NK-92 treated with Interleukin-12 subunit alpha and Interleukin-12 subunit beta, amount 100 ng/mL, for 24 hours (cell line): ENCODE data around the gene CNPY2.
"Not testable (repeated sequence)": the region's sequence is repeated elsewhere in the genome, so short reads cannot be mapped to it uniquely, and the experiment has no call there.

ENCODE experiments used
- DNase-seq: peaks from one replicate; lab custom pipeline; 2025; lab: John Stamatoyannopoulos, UW

CNPY2 gene

DNA sequence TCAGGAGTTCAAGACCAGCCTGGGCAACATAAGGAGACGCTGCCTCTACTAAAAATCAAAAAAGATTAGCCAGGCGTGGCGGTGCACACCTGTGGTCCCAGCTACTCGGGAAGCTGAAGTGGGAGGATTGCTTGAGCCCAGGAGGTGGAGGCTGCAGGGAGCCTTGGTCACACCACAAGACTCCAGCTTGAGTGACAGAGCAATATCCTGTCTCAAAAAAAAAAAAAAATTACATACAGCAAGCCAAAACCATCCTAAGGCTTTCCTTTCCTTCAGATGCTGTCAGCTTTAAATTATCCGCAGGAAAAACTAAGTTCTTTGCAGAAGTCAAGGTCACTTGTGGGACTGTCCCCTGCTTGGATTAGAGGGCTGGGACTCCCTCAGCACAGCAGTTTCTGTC is 17.0 kb downstream of the CNPY2 start:
- DNase-seq, result no peak

DNA sequence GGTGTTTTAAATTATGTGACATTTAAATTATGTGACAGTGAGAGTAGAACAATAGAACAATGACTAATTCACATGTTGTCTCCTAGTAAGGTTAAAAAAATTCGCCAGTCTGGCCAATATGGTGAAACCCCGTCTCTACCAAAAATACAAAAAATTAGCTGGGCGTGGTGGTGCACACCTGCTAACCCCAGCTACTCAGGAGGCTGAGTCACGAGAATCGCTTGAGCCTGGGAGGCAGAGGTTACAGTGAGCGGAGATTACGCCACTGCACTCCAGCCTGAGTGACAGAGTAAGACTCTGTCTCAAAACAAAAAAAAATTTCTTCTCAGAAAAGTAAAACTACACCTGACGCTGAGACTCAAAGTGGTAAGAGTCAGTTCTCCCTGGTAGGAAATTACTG is 18.4 kb downstream of the CNPY2 start:
- no peak for DNase-seq

DNA sequence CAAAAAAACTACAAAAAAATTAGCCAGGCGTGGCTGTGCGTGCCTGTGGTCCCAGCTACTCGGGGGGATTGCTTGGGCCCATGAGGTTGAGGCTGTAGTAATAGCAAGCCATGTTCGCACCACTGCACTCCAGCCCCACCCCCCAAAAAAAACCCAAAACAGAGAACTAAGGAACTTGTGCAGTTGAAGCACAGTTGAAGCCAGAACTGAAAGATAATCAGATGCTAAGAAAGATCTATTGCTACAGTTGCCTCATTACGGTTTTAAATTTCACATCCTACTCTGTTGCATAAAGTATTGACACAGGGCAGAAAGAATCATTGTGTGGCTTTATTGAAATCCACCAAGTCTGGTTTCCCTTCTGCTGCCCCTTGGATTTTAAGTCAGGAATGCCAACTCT is 19.5 kb downstream of the CNPY2 start:
- DNase-seq, result no peak

DNA sequence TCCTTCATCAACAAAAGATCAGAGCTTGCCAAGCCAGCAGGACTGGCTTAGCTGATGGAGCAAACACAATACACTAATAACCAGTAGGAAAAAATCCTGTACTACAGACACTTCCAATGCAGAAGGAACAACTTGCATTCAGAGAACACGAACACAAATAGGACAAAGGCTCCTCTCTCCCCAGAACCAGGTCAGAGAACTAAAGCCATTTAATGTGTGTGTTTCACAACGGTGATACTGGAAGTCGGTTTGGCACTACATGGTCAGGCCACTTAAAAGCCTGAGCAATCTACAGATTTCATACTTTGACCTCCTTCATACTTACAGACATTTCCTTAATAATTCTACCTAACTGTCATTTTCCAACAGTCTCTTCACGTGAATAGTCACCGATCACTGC is 22.0 kb downstream of the CNPY2 start:
- DNase-seq, result no peak

DNA sequence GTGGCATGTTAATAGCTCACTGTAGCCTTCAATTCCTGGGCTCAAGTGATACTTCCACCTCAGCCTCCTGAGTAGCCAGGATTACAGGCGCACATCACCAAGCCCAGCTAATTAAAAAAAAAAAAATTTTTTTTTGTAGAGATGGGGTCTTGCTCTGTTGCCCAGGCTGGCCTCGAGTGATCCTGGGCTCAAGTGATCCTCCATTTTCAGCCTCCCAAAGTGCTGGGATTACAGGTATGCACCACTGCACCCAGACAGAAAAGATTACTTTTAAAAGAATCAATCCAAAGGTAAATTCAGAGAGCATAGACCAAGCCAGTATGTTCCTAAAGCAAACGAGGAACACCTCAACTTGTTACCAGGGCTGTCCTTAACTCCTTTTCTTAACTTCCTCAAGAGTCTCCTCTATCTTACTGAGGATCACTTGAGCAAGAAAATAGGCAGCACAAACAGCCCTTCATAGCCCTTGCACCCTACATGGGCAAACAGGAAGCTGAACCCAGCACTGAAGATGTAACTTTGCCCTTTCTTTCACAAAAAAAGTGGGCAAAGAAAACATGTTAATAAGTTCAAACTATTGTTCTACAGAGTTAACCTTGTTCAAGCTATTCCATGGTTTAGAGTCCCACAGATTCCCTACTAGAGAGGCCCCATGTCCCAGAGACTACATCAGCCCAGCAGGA is 26.9 kb downstream of the CNPY2 start:
- no peak for DNase-seq

DNA sequence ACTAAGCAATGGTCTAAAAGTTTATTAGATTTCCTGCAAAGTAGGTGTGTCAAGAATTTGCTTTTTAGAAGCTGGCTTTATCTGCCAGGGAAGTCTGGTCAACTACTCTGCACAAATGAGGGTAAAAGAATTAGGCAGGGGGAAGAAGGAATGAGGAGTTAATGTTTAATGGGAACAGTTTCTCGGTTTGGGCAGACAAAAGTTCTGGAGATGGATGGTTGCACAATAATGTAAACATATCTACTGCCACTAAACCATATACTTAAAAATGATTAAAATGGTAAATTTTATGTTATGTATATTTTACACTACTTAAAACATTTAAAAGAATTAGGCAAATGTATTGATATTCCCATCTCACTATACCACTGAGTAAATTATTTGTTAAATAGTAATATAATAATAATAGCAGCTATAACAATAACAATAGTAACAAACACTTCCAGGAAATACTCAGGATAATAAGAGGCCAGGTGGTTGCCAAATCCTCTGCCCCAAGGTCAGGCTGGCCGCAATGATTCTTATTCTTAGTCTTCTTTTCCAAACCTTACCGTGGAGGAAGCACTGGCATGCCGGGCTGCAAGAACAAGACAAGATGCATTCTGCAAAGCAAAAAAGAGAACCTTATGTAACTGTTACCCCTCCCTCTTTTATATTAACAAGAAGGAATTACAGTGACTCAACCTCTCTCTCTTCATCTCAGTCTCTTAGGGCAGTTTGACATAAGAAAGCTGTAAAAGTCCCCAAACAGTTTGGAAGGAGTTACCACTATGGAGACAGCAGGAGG is 29.6 kb downstream of the CNPY2 start:
- no peak for DNase-seq

DNA sequence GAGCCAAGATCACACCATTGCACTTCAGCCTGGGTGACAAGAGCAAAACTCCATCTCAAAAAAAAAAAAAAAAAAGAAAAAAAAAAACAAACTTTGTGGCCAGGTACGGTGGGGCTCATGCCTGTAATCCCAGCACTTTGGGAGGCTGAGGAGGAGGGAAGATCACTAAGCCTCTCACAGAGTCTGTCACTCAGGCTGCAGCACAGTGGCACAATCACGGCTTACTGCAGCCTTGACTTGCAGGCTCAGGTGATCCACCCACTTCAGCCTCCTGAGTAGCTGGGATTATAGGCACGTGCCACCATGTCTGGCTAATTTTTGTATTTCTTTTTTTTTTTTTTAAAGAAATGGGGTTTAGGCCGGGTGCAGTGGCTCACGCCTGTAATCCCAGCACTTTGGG is 31.5 kb downstream of the CNPY2 start:
- DNase-seq, result not testable (repeated sequence)

DNA sequence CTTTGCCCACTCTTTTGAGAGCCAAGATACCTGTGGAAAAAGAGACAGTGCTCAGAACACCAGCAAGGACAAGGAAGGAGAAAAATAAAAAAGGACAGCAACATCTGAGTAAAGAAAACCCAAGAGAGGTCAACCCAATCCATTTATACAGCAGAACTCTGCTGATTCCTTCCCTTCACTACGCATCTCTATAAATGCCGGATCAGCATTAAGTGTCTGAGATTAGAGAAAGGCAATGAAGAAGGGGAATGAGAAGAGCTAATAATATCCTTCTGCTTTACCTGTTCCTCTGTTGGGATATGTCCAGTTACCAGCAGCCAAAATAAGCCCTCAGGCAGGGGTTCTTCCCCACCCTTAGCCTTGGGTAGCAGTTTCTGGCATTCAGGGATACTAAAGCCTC is 33.2 kb downstream of the CNPY2 start:
- no peak for DNase-seq

DNA sequence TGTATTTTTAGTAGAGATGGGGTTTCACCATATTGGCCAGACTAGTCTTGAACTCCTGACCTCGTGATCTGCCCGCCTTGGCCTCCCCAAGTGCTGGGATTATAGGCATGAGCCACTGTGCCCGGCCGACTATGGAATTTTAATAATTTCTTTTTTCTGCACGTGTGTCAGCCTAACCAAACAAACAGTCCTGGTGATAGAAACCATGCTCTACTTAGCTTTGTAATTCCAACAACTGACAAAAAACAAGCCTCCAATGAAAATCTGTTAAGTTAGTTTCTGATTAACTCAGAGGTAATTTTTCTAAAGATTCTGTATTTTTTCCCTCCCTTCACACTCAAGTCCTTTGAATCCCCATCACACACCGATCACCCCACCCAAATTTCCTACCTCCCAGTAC is 33.8 kb downstream of the CNPY2 start:
- DNase-seq, result no peak

DNA sequence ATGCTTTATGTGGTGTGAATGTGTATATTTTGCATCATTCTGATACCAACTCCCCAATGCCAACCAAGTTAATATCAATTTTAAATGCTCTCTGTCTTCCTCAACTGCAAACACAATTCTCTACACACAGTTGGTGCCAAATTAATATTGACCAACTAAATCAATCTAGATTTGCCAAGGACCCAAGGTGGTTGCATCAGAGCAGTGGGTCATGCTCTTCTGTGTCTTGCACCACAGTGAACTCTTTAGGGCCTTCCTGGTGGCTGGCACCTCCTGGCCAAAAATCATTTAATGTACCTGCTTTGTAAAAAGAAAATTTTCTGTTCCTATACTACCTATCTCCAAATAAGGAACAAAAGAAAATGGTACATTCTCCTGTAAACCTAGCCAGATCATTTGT is 34.9 kb downstream of the CNPY2 start:
- no peak for DNase-seq

DNA sequence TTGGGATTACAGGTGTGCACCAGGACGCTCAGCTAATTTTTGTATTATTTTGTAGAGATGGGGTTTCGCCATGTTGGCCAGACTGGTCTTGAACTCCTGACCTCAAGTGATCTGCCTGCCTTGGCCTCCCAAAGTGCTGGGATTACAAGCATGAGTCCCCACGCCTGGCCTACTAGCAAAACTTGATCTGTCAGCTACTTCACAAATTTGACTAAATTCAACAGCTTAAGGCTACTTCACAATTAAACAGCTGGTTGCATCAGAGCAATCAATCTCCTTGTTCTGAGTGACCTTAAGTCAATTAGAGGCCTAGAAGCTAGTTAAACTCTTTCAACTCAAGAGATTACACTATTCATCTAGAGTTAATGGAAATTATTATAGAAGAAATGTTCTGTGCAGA is 36.9 kb downstream of the CNPY2 start:
- no peak for DNase-seq

DNA sequence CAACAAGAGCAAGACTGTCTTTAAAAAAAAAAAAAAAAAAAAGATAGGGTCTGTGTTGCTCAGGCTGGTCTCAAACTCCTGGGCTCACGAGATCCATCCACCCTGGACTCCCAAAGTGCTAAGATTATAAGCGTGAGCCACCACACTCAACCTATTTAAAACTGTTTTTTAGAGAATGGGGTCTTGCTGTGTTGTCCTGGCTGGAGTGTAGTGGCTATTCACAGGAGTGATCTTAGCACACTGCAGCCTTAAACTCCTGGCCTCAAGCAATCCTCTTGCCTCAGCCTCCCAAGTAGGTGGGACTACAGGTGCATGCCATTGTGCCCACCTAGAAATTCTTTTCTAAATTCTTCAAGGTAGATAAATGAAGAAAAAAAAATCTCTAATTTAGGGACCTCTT is 41.5 kb downstream of the CNPY2 start:
- no peak for DNase-seq

DNA sequence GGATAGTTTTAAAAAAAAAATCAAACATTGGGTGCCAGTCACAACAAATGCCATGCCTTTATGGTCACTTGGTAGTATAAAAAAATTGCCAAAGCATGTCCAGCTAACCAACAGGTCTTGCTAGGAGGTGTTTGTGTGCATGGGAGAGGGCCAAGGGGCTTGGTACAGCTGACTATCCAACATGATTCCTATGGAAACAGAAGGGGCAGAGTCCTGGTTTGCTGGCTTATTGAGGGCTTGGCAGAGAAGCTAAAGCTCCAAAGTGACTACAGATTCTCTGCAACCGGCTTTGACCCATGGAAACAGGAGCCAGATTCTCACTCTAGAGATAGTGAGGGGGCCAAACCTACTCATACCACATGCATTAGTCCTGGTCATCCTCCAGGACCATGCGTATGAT is 43.3 kb downstream of the CNPY2 start:
- not testable (repeated sequence) for DNase-seq

DNA sequence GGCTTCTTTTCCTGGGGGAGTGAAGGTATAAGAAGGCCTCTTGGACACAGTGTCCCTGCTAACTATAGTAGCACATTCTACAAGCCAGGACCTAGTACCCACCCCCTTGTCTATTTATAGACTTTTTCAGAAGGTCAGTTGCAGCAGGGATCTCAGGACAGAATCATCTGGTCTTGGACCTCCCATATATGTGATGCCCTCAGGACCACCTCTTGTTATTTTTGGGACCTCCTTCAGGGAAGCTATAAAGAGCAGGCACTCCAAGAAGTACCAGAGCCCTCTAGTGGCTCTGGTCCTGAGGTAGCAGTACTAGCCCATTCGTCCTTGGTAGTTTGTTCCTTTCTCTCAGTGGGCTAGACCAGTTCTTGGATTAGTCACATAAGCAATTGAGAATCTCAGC is 44.8 kb downstream of the CNPY2 start:
- no peak for DNase-seq

DNA sequence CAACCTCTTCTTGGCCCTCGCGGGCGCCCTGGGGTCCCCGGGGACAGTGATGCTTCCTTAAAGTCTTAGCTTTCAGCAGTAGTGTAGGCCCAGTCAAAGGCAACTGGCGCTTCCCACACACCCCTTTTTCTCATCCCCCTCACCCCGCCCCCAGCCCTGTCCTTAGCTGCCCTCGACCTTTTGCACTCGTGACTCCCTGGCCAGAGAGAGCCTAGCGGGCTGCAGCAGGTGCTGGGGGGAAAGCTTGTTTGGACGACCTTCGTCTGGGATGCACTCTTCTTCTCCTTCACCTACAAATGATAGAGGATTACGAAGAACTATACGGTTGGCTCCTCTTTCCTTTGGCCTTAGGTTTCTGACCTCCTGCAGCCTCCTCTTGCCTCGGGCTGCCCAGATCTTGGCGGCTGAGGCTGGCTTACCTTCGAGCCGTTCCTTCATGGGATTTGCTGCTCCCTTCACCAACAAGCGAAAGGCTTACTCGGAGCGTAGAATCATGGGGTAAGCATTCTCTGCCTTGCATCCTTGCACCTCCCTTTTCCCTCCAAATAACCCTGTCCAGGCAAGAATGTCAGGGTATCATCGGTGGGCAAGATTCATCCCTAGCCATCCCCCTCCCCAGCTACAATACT is 48.2 kb downstream of the CNPY2 start:
- no peak for DNase-seq

DNA sequence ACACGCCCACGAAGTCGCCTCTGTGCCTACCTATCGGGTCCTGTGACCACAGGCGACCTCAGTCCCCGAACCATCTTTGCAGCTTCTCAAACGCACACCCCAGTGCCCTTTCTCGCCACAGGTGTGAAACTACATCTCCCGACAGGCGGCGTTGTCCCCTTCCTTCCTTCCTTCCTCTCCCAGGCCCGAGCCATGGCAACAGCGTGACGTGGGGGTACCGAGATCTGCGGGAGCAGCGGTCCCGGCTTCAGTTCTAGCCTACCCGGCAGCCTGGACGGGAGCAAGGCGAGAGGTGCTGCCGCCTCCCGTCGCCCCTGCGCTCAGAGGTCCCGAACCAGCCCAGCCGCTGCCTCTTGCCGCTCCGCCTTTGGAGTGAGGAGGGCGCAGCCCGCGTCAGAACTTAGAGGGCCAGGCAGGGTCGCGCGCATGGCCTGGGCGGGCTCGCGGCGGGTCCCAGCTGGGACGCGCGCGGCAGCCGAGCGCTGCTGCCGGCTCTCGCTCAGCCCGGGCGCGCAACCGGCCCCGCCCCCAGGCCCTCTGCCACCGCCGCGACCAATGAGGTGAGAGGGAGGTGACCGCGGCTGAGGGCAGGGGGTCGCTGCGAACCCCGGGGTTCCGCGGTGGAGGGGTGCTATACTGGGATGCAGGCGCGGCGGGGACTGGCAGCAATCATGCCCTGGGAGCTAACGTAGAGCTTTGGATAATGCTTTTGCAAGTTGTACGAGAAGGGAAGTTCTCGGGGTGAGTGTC is 48.9 kb downstream of the CNPY2 start, which contains the start of gene COQ10A:
Gene COQ10A, plus strand, starts transcription at position 250 of the 750 bp plus-strand sequence. Its CDS starts 177 bp downstream, at position 427.
- DNase-seq, result peak; percentile 78

DNA sequence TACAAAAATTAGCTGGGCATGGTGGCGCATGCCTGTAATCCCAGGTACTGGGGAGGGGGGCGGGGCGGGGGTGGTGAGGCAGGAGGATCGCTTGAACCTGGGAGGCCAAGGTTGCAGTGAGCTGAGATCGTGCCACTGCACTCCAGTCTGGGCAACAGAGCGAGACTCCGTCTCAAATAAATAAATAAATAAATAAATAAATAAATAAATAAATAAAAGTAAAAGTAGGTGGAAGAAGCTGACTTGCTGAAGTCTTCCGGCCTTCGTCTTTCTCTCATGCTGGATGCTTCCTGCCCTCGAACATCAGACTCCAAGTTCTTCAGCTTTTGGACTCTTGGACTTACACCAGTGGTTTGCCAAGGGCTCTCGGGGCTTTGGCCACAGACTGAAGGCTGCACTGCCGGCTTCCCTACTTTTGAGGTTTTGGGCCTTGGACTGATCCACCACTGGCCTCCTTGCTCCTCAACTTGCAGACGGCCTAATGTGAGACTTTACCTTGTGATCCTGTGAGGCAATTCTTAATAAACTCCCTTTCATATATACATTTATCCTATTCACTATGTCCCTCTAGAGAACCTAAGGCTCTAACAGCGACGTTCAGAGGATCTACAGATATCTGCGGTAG is 49.6 kb downstream of the CNPY2 start:
- DNase-seq, result not testable (repeated sequence)

DNA sequence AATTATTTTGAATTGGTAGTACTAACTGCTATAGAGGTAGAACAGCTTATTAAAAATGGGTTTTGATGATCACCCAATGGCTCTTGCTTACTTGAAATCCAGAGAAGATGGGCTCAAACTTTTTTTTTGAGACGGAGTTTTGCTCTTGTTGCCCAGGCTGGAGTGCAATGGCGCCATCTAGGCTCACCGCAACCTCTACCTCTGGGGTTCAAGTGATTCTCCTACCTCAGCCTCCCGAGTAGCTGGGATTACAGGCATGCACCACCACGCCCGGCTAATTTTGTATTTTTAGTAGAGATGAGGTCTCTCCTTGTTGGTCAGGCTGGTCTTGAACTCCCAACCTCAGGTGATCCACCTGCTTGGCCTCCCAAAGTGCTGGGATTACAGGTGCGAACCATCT is 52.8 kb downstream of the CNPY2 start:
- not testable (repeated sequence) for DNase-seq

DNA sequence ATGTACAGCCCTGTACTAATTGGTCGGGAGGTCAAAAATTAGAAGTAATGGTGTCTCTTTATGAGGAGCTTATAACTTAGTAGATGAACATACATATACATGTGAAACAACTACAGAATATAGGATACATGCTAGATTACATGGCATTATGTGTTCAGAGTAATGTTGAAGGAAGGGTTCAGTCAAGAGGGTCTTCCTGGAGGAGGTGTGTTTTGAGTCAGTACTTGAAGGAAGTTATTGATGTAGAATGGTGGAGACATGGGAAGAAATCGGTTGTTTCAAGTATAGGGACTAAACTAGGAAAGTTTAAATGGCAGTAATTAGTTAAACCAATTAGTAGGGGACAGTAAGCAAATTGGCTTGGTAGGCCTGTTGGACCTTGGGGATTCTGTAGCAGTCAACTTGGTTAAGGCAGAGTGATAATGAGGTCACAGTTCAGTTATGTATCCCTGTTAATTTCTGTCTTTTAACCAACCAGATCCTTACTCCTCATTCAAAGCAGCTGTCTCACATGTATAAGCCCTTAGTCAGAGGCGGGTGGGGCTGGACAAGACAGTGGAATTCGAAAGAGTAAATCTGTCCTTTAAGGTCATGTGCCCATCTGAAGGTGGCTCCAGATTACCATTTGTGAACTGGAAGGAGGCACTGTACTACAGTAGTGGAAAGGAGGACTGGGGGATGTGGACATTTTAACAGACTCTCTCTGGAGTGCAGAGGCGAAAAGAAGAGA is 54.1 kb downstream of the CNPY2 start:
- no peak for DNase-seq

DNA sequence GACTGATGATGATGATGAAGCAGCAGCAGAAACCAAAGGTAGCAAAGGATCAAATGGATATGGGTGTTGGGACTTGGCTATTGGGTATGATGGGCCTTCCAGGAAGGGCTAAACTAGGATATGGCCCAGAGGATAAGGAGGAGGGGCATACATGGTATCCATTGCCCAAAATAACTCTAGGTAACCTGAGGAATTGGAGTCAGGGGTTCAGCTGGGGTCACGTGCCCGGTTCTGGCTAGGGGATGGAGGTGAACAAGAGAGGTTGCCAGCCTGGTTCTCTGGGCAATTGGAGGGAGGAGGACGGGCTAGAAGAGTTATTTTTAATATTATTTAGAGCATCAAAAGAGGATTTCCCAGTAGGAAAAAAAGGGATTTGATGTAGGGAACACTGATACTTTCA is 54.9 kb downstream of the CNPY2 start:
- no peak for DNase-seq

DNA sequence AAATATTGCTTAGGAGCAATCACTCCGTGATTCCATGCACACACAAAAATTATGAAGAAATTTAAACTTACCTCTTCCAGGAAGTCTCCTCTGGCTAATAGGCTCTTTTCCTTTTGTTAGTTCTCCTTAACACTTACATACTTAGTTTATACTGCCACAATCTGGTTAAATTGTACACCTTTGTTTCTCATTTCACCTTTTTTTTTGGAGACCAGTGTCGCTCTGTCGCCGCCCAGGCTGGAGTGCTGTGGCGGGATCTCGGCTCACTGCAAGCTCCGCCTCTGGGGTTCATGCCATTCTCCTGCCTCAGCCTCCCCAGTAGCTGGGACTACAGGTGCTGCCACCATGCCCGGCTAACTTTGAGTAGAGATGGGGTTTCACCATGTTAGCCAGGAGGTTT is 55.4 kb downstream of the CNPY2 start:
- no peak for DNase-seq
